ENCODE measurements around the gene IKBKE. TPM values are rescaled to one million over a fixed set of nuclear protein-coding genes. Genes with fewer than 3 reads are reported as not detected.

IKBKE gene
- total and polyA plus RNA-seq, 10 of the 15 experiments (the other 5 are each of a cell fraction or from before 2014, with no cell fraction given), result 12.8 to 35.1 (median 23.1) TPM

DNA sequence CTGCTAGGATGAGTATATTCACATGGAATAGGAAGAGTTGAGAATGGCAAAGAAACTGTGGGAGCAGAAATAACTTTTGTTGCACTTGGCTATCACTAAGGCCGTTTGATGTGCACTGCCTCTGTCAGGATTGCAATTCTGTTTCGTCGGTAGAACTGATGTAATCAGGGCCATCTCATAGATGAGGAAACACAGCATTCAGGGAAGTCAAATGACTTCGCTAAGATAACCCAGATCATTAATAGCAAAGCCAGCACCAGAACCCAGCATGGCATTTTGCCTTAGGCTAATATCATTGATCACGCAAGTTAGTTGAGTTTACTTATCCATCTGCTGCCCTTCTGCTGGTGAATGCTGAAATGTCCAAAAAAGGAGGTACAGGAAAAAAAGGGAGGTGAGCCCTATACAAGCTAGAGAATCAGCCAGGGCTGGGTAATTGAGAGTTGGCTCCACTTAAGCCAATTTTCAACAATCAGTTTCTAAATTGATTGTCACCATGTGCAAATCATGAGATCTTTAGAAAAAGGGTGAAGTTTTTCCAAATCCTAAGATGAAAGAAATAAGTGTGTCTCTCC, 44.6 kb downstream of the IKBKE start:
- Histone ChIP-seq H3K27ac (ENCODE audit: control insufficient read depth, insufficient read depth) (no peak overlapping the region), H3K9me3 (replicated peaks; ENCODE audit: control insufficient read depth, insufficient read depth, low read length) (no peaks in the 10 kb centered on the region), H3K4me3 (no peak overlapping the region), H2AFZ (ENCODE audit: control insufficient read depth, low read depth, low read length) (no peak overlapping the region), H3K79me2 (ENCODE audit: control insufficient read depth, insufficient read depth, low read length) (no peaks in the 10 kb centered on the region), H3K27me3 (replicated peaks in 1 of 2; ENCODE audit: control insufficient read depth in 2 of 2, insufficient read depth in 2 of 2, low read length in 1 of 2) (no peaks in the 10 kb centered on the region), H3K36me3 (ENCODE audit: control insufficient read depth in 2 of 2, insufficient read depth in 2 of 2, low read length in 1 of 2) (no peaks in the 10 kb centered on the region; a peak in 1 of 4 replicates), H4K20me1 (ENCODE audit: control insufficient read depth, insufficient read depth) (no peaks in the 10 kb centered on the region), H3K9ac (ENCODE audit: control insufficient read depth, insufficient read depth, low read length) (no peak overlapping the region), H3K4me1 (ENCODE audit: control insufficient read depth, insufficient read depth, low read length) (peaks cover 7% of the 10 kb centered on the region; the same call in 1 of the 2 replicates), H3K4me2 (ENCODE audit: control insufficient read depth, insufficient read depth) (no peak overlapping the region)
- ChIA-PET CTCF (interaction anchor here (0.7 to 4.3 kb wide), 4 partner anchors 9 to 148 kb away, joined by 3 to 23 read pairs (median 4); partner anchors contain the start of gene RASSF5), POLR2A (interaction anchor here (1.5 to 1.9 kb wide), 2 partner anchors 9 to 45 kb away, joined by 3 to 14 read pairs; partner anchors contain the start of gene RASSF5), SMC1A (ENCODE audit: uncharacterized antibody, unreplicated experiment) (interaction anchor here (1.1 to 2.8 kb wide), 4 partner anchors 18 to 53 kb away, joined by 3 to 15 read pairs (median 6); no protein-coding TSS in a partner anchor), RAD21 (ENCODE audit: unreplicated experiment) (interaction anchor here (1.3 kb wide), 1 partner anchor 9 kb away, joined by 3 read pairs; no protein-coding TSS in a partner anchor)
- DNase-seq (ENCODE audit: low read depth, low spot score) (no peak), ATAC-seq (no peak), FAIRE-seq (no peak)
- WGBS (ENCODE audit: insufficient coverage, insufficient replicate concordance, low lambda C conversion rate, missing lambda C conversion rate), result 91% methylated on average over 5 of the region's 5 CpGs
- intact Hi-C loops (cut with micrococcal nuclease; ENCODE audit: unreplicated experiment), result no loop called here
- TF ChIP-seq SMC3 (IDR thresholded peaks at IDR 0.05; ENCODE audit: borderline replicate concordance, low read length) (no peak), NR2C1 (IDR thresholded peaks at IDR 0.05) (no peak), ZNF217 (IDR thresholded peaks at IDR 0.05) (no peak)
- TF ChIP-seq, protein P1, sequence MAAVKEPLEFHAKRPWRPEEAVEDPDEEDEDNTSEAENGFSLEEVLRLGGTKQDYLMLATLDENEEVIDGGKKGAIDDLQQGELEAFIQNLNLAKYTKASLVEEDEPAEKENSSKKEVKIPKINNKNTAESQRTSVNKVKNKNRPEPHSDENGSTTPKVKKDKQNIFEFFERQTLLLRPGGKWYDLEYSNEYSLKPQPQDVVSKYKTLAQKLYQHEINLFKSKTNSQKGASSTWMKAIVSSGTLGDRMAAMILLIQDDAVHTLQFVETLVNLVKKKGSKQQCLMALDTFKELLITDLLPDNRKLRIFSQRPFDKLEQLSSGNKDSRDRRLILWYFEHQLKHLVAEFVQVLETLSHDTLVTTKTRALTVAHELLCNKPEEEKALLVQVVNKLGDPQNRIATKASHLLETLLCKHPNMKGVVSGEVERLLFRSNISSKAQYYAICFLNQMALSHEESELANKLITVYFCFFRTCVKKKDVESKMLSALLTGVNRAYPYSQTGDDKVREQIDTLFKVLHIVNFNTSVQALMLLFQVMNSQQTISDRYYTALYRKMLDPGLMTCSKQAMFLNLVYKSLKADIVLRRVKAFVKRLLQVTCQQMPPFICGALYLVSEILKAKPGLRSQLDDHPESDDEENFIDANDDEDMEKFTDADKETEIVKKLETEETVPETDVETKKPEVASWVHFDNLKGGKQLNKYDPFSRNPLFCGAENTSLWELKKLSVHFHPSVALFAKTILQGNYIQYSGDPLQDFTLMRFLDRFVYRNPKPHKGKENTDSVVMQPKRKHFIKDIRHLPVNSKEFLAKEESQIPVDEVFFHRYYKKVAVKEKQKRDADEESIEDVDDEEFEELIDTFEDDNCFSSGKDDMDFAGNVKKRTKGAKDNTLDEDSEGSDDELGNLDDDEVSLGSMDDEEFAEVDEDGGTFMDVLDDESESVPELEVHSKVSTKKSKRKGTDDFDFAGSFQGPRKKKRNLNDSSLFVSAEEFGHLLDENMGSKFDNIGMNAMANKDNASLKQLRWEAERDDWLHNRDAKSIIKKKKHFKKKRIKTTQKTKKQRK (IDR thresholded peaks at IDR 0.05; ENCODE audit: low read depth, low read length), result no peak
- no TSS peak for BruUV-seq (replicated peaks)
- in situ Hi-C loops (cut with MboI), result no loop called here

Data from GM12878 (cell line).